Activated T-cell treated with anti-CD3 and anti-CD28 coated beads for 4 hours (primary cell): ENCODE results near the gene TCF12.

Source experiments
- DNase-seq: peaks from one replicate; pipeline ENCODE4 v3.0.0-alpha.2; 2020

TCF12 gene

DNA sequence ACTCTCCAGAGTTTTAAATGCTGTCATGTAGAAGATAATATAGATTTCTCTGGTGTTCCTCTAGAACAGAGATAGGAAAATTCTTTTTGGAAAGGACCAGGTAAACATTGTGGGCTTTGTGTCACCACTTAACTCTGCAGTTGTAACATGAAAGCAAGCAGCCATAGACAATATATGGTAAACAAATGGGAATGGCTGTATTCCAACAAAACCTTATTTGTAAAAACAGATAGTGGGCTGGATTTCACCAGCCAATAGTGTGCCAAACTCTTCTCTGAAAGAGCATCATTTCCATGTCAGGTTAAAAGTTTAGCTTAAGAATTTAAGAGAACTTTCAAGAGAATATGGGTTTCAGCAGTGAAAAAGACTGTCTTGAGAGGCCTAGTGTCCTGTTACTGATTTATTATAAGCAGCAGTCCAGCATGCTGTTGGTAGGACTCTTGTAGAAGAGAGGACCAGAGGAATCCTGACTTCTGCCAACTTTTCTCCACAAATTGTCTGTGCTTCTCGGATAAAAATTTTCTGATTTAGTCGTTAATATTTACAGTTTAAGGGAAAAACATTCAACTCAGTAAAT lies 107.7 kb downstream of the TCF12 start:
- no peak for DNase-seq

DNA sequence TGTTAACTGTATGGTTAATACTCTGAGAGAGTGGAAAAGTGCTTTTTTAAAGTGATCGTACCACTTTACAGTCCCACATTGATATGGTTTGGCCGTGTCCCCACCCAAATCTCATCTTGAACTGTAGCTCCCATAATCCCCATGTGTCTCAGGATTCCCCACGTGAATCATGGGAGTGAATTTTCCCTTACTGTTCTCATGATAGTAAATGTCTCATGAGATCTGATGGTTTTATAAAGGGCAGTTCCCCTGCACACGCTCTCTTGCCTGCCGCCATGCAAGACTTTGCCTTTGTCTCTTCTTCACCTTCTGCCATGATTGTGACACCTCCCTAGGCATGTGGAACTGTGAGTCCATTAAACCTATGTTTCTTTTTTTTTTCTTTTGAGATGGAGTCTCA lies 109.2 kb downstream of the TCF12 start:
- DNase-seq: no peak

DNA sequence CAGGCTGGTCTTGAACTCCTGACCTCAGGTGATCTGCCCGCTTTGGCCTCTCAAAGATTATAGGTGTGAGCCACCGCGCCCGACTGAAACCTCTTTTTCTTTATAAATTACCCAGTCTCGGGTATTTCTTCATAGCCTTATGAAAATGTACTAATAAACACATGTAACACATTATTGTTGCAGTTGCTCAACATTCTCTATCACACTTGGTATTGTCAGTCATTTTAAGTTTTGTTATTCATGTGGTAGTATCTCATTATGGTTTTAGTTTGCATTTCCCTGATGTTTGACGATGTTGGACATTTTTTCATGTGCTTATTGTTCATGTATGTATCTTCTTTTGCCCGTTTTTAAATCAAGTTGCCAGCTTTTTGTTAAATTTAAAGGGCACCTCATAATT lies 109.7 kb downstream of the TCF12 start:
- DNase-seq: no peak

DNA sequence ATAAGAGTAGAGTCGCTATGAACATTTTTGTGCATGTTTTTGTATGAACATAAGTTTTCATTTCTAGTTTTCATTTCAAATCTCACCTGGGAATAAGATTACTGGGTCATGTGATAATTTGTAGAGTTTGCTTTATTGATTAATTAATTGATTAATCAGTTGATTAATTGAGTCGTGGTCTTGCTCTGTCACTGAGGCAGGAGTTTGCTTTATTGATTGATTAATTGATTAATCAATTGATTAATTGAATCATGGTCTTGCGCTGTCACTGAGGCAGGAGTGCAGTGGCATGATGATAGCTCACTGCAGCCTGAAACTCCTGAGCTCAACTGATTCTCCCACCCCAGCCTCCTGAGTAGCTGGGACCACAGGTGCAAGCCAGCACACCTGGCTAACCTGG lies 111.6 kb downstream of the TCF12 start:
- no peak for DNase-seq

DNA sequence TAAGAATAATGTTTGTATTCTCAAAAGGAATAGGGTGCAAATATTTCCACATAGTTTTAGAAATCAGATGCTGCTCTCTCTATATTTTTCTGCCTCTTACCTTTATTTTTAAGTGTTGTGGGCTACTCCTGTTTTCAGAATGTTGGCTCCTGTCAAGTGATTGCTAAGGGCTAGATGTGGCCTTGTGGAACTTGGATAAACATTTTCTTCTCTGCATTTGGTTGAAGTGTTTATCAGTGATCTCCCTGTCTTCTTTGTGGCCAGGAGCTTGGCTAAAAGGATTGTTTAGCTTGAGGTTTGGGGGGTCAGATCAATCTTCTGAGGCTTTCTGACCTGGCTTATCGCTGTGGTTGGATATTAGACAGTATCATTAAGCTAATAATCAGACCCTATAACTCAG lies 112.6 kb downstream of the TCF12 start:
- no peak for DNase-seq

DNA sequence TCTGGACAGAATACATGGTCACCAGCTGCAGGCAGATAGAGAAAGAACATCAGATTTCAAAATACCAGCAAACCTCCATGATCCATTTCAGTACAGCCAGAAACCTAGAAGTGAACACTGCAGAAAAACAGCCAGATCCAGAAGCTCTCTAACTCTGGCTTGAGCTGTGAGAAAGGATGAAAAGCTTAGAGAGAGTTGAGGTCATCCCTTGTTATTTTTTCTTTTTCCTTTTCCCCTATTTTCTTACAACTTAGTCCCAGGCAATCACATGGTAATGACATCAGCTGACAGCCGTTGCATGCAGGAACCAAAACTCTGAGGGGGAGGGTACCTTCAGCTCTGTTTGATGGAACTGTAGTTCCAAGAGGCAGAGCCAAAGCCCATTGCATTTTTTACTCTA lies 113.2 kb downstream of the TCF12 start:
- DNase-seq: no peak

DNA sequence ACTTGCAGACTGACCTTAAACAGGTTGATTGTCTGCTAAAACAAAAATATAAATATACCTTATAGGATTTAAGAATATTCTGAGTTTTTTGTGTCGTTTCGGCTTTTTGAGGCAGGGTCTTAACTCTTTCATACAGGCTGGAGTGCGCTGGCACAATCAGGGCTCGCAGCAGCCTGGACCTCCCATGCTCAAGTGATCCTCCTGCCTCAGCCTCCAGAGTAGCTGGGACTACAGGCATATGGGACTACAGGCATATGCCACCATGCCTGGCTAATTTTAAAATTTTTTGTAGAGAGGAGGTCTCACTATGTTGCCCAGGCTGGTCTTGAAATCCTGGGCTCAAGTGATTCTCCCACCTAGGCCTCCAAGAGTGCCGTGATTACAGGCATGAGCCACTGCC lies 113.9 kb downstream of the TCF12 start:
- no peak for DNase-seq

DNA sequence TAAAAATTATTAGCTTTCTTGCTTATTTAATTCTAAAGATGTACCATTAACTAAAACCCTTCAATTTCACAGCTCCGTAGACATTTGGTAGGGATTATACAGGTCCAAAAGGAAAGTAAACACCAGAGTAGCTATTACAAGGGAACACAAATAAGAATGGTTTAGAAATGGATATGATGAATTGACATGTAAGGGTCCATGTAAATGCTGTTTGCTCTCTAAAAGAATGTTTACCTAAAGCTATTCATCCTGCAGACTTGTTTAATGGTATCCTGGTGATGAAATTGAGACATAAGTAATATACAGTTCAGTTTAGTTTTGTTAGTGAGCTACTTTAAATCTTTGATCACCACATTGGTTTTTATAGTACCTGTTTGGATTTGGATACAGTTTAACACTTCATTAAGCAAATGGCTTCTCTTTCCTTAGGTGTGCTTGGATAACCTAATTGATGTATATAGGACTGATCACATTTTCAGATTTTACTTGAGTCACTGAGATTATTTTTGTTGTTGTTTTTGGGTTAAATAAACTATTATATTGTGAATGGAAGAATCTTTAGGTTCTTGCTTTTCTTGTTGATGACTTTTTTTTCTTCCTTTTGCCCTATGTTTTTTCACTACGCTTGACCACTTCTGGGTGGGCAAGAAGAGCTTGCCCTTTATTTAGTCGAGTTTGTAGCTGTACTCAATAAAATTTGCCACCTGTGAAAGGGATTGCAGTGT lies 115.4 kb downstream of the TCF12 start:
- DNase-seq: no peak

DNA sequence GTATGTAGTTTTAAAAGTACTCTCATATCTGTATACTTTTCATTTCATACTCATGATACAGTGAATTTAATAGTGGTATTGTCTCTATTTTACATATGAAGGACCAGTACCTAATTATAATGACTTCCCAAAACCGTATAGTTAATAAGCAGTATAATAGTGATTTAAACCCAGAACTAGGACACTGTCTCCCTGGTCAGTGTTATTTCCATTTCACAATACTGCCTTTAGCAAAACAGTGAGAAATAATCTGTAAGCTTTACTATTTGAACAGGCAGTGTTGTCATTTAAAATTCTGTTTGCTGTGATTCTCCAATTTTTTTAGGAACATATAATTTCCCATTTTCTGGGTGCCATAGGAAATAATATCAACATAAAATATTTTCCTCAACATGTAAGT lies 116.2 kb downstream of the TCF12 start:
- no peak for DNase-seq

DNA sequence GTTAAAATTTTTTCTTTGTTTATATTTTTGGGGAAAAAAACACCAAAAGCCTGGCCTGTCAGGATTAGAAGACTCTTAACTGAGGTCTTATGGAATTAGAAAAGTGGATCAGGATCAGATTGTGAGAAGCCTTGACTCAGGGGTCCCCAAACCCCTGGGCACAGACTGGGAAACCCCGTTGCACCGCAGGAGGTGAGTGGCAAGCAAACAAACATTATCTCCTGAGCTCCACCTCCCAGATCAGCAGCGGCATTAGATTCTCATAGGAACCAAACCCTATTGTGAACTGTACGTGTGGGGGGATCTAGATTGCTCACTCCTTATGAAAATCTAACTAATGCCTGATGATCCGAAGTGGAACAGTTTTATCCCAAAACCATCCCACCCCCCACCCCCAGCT lies 117.2 kb downstream of the TCF12 start:
- no peak for DNase-seq

DNA sequence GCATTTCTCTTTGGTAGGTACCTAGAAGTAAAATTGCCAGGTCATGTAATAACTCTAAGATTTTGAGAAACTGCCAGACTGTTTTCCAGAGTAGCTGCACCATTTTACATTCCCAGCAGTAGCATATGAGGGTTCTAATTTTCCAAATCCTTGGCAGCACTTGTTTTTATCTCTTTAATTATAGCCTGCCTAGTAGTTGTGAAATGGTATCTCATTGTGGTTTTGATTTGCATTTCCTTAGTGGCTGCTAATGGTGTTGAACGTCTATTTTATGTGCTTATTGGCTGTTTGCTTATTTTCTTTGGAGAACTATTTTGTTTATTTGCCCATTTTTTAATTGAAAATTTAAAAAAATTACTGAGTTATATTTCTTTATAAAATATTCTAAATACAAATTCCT lies 117.9 kb downstream of the TCF12 start:
- DNase-seq: no peak

DNA sequence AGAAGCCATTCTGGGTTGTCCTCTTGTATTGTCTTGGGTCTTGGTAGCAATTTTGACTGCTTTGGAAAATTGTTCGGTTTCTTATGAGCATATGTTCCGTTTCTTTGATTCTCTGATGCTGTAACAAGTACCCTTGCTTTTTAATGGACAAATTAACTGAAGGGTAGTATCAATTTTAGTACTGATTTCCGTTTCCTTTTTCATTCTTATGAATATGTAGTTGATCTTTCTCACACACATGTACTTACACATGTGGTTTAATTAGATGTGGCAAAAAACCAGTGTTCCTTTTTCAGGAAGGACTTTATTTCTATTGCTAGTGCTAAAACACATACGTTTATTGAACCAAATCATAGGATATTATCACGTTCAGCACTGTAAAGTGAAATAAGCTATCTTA lies 119.1 kb downstream of the TCF12 start:
- DNase-seq: no peak

DNA sequence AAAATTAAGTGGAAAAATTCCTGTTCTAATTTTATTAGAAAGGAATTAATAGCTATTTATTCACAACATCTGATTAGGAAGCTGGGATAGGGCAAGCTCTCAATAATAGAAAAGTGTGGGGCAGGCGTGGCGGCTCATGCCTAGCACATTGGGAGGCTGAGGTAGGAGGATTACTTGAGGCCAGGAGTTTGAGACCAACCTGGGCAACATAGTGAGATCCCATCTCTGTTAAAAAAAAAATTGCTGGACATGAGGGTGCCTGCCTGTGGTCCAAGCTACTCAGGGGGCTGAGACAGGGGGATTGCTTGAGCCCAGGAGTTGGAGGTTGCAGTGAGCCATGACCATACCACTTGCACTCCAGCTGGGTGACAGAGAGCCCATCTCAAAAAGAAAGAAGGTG lies 119.6 kb downstream of the TCF12 start:
- no peak for DNase-seq

DNA sequence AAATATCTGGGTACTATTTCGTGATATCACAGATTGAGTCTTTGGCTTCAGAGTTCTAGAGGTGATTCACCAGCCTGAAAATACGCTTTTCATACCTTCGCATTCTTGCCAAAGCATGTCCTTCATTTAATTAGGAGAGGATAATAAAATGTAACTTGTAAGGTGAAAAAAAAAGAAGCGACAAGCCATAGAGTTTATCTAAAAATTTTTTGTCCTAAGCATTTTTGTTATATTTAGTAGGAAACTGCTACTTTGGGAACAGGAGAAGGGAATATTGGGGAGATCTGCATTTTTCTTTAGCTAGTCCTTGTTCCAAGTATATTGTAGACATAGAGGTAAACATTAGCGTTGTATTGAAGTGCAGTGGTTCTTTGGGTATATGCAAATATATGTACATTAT lies 120.1 kb downstream of the TCF12 start:
- DNase-seq: no peak

DNA sequence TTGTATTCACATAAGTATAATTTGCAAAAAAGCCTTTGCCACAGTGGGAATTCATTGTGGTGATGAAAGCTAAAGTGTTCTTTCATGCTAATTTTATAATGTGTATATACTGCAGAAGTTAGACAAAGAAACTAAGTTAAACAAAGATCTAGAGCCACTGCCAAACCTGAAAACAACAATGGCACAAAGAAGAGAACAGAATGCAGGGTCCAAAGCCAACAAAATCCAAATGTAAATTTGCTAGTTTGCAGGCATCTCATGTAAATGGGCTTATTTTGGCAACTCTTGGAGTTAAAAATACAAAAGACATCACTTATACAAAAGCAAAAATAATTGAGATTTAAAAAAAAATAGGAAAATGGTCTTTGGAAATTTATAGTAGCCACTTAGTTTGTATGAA lies 123.0 kb downstream of the TCF12 start:
- no peak for DNase-seq

DNA sequence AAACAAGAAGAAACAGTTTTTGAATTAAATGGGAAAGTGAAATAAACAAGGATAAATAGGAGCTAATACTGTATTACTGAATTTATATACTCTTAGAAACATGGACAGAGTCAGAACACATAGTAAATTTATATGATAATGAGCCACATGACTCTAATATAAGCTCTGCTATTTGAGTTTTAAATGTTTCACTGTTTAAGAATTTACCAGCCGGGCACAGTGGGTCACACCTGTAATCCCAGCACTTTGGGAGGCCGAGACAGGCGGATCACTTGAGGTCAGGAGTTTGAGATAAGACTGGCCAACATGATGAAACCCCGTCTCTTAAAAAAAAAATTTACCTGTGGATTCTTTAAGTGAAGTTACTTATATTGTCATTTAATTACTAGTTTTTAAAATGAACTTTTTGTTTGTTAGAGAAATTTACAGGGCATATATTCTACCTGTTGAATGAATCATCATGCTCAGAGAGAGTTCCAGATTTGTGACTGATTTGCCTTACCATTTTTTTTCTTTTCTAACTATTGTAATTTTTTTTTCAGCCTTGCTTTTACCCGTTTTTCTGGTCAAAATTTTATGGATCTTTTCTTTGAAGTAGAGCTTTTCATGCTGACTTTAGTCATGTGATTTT lies 125.7 kb downstream of the TCF12 start:
- no peak for DNase-seq

DNA sequence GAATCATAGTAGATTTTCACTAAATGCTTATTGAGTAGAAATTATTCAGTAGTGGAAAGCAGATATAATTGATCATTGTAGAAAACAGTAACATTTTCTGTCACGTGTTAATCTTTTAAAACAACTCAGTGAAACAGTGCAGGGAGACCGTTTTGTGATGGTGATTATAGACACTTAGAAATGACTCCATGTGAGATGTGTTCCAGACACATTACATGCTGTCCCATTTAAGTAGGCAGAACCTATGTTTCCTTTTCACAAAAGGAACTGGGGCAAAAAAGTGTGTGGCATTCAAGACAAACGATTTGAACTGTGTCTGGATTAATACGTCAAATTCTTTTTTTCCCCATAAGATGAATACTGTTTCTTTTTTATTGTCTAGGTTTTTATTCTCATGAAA lies 126.5 kb downstream of the TCF12 start:
- no peak for DNase-seq

DNA sequence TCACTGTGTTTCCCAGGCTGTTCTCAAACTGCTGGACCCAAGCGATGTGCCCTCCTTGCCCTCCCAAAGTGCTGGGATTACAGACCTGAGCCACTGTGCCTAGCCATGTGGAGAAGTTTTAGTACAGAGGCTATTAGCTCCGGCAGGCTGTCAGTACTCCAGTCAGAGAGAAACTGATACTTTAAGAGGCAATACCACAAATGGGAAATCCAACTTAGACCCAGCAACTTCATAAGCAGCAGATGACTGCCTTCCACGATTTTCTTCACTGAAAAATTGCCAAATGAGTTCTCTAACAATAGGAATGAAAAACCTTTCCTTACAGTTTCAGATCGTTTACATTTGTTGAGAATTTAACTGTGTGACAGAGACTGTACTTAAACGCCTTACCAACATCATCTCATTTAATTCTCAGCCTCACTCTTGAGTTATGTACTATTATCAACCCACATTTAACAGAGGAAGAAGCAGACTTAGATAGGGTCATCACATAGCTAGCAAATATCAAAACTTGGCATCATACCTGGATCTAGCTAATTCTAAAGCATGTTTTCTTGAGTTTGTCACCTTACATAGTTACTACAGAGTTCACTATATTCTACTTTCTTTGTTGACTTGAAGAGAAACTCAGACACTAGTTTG lies 127.4 kb downstream of the TCF12 start:
- no peak for DNase-seq

DNA sequence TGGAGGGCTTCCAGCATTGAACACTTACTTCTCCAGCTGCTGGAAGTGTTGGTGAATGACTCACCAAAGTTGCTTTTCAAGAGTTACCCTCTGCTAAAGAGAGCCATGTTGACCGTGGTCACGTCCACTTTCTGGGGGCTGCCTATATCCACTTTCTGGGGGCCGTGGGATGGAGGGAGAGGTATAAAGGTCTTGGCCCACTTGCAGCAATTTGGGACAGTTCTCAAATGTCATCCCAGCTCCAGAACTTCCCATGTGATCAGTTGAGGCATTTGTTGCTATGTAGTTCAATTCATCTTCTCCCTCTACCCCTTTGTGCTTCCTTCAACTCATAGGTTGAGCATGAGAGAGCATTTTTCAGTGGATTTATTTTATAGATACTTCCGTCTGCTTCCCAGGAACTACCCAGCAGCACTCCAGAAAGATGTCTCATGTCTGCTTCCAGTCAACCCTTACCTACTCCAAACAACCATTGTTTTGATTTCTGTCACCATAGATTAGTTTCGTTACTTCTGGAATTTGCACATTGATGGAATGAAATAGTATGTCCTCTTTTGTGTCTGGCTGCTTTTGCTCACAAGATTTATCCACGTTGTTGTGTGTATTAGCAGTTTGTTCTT lies 130.6 kb downstream of the TCF12 start:
- no peak for DNase-seq

DNA sequence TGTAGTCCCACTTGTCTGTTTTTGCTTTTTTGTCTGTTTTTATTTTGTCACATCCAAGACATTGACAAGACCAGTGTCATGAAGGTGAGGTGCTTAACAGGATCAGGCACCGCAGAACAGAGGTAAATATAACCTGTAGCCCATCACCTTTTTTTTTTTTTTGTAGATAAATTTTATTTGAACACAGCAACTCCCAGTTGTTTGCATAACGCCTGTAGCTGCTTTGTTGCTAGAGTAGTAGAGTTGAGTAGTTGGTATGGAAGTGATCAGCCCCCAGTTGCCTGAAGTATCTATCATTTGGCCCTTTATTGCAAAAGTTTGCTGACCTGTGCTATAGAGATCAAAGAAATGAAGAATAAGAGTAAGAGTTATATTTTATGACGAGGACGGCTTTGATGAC lies 135.0 kb downstream of the TCF12 start:
- no peak for DNase-seq

DNA sequence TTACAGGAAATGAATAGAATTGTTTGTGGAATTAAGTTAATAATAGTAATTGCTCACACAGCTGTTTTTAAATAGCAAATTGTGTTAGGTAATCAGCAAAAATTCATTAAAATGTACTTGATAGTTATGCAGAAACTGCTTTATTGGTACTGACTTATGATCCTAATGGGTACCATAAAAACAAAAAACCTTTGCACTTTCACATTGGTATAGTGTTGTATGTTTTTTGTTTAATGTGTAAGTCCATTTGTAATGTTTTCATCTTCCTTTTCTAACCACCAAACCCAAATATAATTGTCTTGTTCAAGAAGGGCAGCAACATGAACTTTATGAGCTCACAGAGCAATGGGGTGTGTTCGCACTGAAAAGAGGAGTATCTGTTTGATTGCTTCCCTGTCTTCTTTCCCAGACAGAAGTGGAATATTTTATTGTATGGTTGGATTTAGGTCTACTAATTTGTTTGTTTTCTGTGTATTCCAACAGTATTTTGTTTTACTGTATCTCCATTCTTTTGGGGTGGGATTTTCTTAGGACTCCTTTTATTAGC lies 135.8 kb downstream of the TCF12 start:
- DNase-seq: no peak

DNA sequence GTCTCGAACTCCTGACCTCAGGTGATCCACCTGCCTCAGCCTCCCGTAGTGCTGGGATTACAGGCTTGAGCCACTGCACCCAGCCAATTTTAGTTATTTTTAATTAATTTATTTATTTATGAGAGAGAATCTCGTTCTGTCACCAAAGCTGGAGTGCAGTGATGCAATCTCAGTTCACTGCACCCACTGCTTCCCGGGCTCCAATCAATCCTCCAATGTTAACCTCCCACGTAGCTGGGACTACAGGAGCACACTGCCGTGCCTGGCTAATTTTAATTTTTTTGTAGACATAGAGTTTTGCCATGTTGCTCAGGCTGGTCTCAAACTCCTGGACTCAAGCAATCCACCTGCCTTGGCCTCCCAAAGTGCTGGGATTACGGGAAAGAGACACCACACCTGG lies 137.9 kb downstream of the TCF12 start:
- no peak for DNase-seq

DNA sequence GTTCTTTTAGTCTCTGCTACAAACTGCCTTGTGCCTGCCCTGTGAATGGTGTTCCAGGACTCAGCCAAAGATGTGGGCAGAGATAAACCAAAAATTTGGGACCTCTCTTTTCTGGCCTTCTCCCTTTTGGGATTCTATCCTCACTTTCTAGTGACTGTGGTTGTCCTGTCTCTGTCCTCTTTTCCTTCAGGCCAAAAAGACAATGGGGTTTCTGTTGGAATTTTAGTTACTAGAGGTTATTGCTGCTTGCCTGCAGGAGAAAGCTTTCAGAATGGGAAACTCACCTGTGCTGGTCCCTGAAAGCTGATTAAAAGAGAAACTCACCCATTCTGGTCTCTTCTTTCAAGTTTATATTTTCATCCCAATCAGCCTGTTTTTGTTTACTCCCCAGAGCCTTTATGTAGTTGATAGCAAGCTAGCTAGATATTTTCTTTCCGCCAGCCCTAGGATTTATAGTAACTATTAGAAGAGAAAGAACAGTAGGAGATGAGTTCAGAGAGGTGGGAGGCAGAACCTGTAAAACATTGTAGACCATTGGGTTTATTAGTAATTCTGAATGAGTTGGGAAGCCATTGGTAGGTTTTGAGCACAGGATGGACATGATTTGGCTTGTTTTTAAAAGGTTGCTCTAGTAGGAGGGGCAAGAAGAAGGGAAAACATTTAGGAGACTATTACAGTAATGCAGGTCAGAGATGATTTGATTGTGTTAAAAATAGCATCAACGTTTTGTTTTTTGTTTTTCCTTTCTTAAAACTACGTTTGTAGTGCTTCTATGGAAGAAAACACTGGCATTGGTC lies 138.9 kb downstream of the TCF12 start:
- no peak for DNase-seq
